K562 (cell line): ENCODE measurements around the gene BACE1. TPM values are rescaled to one million over a fixed set of nuclear protein-coding genes. Genes with fewer than 3 reads are reported as not detected.
A peak's percentile ranks its signal among the peaks of the same experiment; 100 is the strongest.

Experiments
- ELF4 ChIP-seq: fragments of 450-650 bp; formaldehyde crosslinking; IDR thresholded peaks from 2 replicates; pipeline ENCODE4 v1.4.0; 2022; ENCODE audit warnings: missing genetic modification characterization
- FOSL1 ChIP-seq: fragments of 200-800 bp; sonication (Bioruptor generic); conservative IDR thresholded peaks from 2 replicates; pipeline ENCODE4 v1.6.1; 2016; ENCODE audit warnings: missing genetic modification characterization, missing compliant biosample characterization
- FOXK2 ChIP-seq, 2 experiments: fragments of 450-650 bp; IDR thresholded peaks in 1 of 2; conservative IDR thresholded peaks in 1 of 2; 2 replicates each; pipeline ENCODE4 v1.6.1; 2016; ENCODE audit warnings: low read depth in 2 of 2, mild to moderate bottlenecking in 1 of 2
- GABPB1 ChIP-seq: sonication (generic); formaldehyde crosslinking; IDR thresholded peaks from 2 replicates; pipeline ENCODE4 v1.8.0; 2022; ENCODE audit warnings: mild to moderate bottlenecking, missing genetic modification reagents
- GATA2 ChIP-seq: sonication (generic); formaldehyde crosslinking; IDR thresholded peaks from 2 replicates; pipeline ENCODE4 v1.4.0; 2020; ENCODE audit warnings: mild to moderate bottlenecking, missing genetic modification reagents
- KLF16 ChIP-seq: IDR thresholded peaks from 2 replicates; pipeline ENCODE4 v1.6.1; 2016; ENCODE audit warnings: antibody characterized with exemption
- LEF1 ChIP-seq: fragments of 450-650 bp; IDR thresholded peaks from 2 replicates; pipeline ENCODE4 v1.6.1; 2016; ENCODE audit warnings: mild to moderate bottlenecking
- MITF ChIP-seq: IDR thresholded peaks from 2 replicates; pipeline ENCODE4 v1.6.1; 2014; ENCODE audit warnings: antibody characterized with exemption
- MLLT1 ChIP-seq, 2 experiments: fragments of 450-650 bp; IDR thresholded peaks; 2 replicates each; pipeline ENCODE4 v1.6.1; 2016
- MYNN ChIP-seq, 2 experiments: sonication (generic); formaldehyde crosslinking in 1 of 2; IDR thresholded peaks; 2 replicates each; pipeline versions ENCODE4 v1.5.0 to v1.6.1; 2016 to 2020; ENCODE audit warnings: antibody characterized with exemption in 1 of 2, missing genetic modification reagents in 1 of 2
- NBN ChIP-seq: fragments of 450-650 bp; IDR thresholded peaks from 2 replicates; pipeline ENCODE4 v1.6.1; 2016; ENCODE audit warnings: low read depth, mild to moderate bottlenecking
- NONO ChIP-seq, 2 experiments: fragments of 200-400 bp in 1 of 2; fragments of 450-650 bp in 1 of 2; formaldehyde crosslinking in 1 of 2; IDR thresholded peaks; 2 replicates each; pipeline ENCODE4 v1.6.1; 2017; ENCODE audit warnings: low read depth in 2 of 2, mild to moderate bottlenecking in 2 of 2, moderate library complexity in 2 of 2, low read length in 1 of 2
- RBM15 ChIP-seq: fragments of 200-400 bp; formaldehyde crosslinking; IDR thresholded peaks from 2 replicates; pipeline ENCODE4 v1.6.1; 2018; ENCODE audit warnings: mild to moderate bottlenecking, low read length, moderate library complexity; ENCODE audit not compliant: insufficient read depth
- RBM39 ChIP-seq: fragments of 200-400 bp; formaldehyde crosslinking; optimal IDR thresholded peaks from 2 replicates; pipeline ENCODE3; 2018; ENCODE audit warnings: low read depth, low read length
- SFPQ ChIP-seq: fragments of 200-400 bp; formaldehyde crosslinking; IDR thresholded peaks from 2 replicates; pipeline ENCODE4 v1.6.1; 2017; ENCODE audit warnings: mild to moderate bottlenecking, low read depth, low read length, moderate library complexity
- SMARCB1 ChIP-seq: IDR thresholded peaks from 2 replicates; pipeline ENCODE4 v1.6.1; 2011; ENCODE audit warnings: improper control_type of control experiment, low read depth; ENCODE audit not compliant: insufficient read length
- TARDBP ChIP-seq: fragments of 450-650 bp; IDR thresholded peaks from 2 replicates; pipeline ENCODE4 v1.6.1; 2016
- TSC22D4 ChIP-seq: fragments of 450-650 bp; IDR thresholded peaks from 2 replicates; pipeline ENCODE4 v1.6.1; 2016; ENCODE audit warnings: missing genetic modification characterization, missing biosample characterization, control low read depth
- YBX1 ChIP-seq: fragments of 450-650 bp; IDR thresholded peaks from 2 replicates; pipeline ENCODE4 v1.7.1; 2016; ENCODE audit warnings: mild to moderate bottlenecking
- ZNF134 ChIP-seq: fragments of 250-450 bp; sonication (Bioruptor Pico); conservative IDR thresholded peaks from 2 replicates; pipeline ENCODE4 v1.4.0; 2020
- ZNF165 ChIP-seq: fragments of 250-450 bp; sonication (Bioruptor Pico); IDR thresholded peaks from 2 replicates; pipeline ENCODE4 v1.4.0; 2020; ENCODE audit warnings: borderline replicate concordance
- ZNF23 ChIP-seq: fragments of 250-450 bp; sonication (Bioruptor Pico); IDR thresholded peaks from 2 replicates; pipeline ENCODE4 v1.4.0; 2020; ENCODE audit warnings: mild to moderate bottlenecking
- ZNF589 ChIP-seq: fragments of 200-800 bp; sonication (Bioruptor generic); IDR thresholded peaks from 2 replicates; pipeline ENCODE4 v1.6.1; 2016; ENCODE audit warnings: low read depth, missing genetic modification characterization, missing compliant biosample characterization
- polyA plus RNA-seq, 8 experiments: library from polyadenylated mRNA; depleted of rRNA in 4 of 8; stranded (reverse) in 5 of 8; unstranded in 3 of 8; fragments of >200 nt; fragmentation: Nextera tagmentation in 2 of 8; fragmentation: Illumina TruSeq in 1 of 8; extraction: Ambion mirVana in 2 of 8; extraction: Trizol in 1 of 8; gene quantifications; 2 replicates each; pipeline versions ENCODE4 v1.2.1 to v1.2.3, GENCODE V29; 2011 to 2014; ENCODE audit warnings: inconsistent platforms in 1 of 8, missing spikeins in 1 of 8
- total RNA-seq, 7 experiments: library from RNA; depleted of rRNA in 6 of 7; stranded (reverse); fragments of >200 nt in 6 of 7; fragmentation: Illumina TruSeq in 2 of 7; extraction: Trizol in 2 of 7; gene quantifications; 2 replicates each; pipeline versions ENCODE4 v1.2.1 to v1.2.3, GENCODE V29; 2011 to 2021; ENCODE audit warnings: low replicate concordance in 1 of 7
- TF ChIP-seq, protein P1 (sequence below): fragments of 250-450 bp; sonication (Bioruptor Pico); IDR thresholded peaks from 2 replicates; pipeline ENCODE4 v1.8.0; 2022; ENCODE audit warnings: inconsistent platforms

Gene BACE1
- total and polyA plus RNA-seq, 9 of the 15 experiments (the other 6 are each of a cell fraction or from before 2014, with no cell fraction given) = 0.01 to 0.25 (median 0.16) TPM; not detected in 5

GRCh38 chr11:117328375-117329010 is 12.4 kb upstream of the BACE1 start (continued):
- TF ChIP-seq MLLT1 (IDR thresholded peaks at IDR 0.05) (peak in 1 of 2 experiments; percentile 38; a peak in 1 of 4 replicates), ELF4 (CRISPR knock-in tag) (no peak), FOXK2 (conservative IDR thresholded peaks at IDR 0.05 in 1 of 2, IDR thresholded peaks at IDR 0.05 in 1 of 2; ENCODE audit: low read depth in 2 of 2) (no peak), ZNF165 (CRISPR knock-in tag) (no peak), NONO (IDR thresholded peaks at IDR 0.05; ENCODE audit: low read depth in 2 of 2, low read length in 1 of 2) (no peak), GATA2 (CRISPR knock-in tag) (peak; percentile 30; the same call in 1 of the 2 replicates), KLF16 (no peak), TARDBP (no peak), YBX1 (no peak), ZNF589 (CRISPR knock-in tag) (no peak), RBM15 (no peak), NBN (no peak), MITF (no peak), ZNF23 (CRISPR knock-in tag) (no peak), RBM39 (no peak), ZNF134 (CRISPR knock-in tag) (no peak; the same call in 1 of the 2 replicates), LEF1 (0 out of 2 replicates have a peak, but pooled peaks have one; percentile 17), MYNN (IDR thresholded peaks at IDR 0.05) (no peak), MYNN (CRISPR knock-in tag; IDR thresholded peaks at IDR 0.05) (no peak), GABPB1 (CRISPR knock-in tag) (no peak), SFPQ (no peak), SMARCB1 (no peak), TSC22D4 (no peak), FOSL1 (tag) (no peak)
- TF ChIP-seq, protein P1, sequence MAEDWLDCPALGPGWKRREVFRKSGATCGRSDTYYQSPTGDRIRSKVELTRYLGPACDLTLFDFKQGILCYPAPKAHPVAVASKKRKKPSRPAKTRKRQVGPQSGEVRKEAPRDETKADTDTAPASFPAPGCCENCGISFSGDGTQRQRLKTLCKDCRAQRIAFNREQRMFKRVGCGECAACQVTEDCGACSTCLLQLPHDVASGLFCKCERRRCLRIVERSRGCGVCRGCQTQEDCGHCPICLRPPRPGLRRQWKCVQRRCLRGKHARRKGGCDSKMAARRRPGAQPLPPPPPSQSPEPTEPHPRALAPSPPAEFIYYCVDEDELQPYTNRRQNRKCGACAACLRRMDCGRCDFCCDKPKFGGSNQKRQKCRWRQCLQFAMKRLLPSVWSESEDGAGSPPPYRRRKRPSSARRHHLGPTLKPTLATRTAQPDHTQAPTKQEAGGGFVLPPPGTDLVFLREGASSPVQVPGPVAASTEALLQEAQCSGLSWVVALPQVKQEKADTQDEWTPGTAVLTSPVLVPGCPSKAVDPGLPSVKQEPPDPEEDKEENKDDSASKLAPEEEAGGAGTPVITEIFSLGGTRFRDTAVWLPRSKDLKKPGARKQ (CRISPR knock-in tag) = no peak
